IPS-18c (cell line): ENCODE results near the gene ZKSCAN1.

Source experiments
- H3K4me3 ChIP-seq: 2 replicates; pipeline ENCODE4 v1.7.0; 2013; ENCODE audit warnings: low read depth, mild to moderate bottlenecking, low read length, moderate library complexity; ENCODE audit not compliant: insufficient read depth
- H3K9me3 ChIP-seq: one replicate; pipeline ENCODE4 v1.6.1; 2013; ENCODE audit warnings: mild to moderate bottlenecking, low read length, moderate library complexity; ENCODE audit not compliant: control insufficient read depth, insufficient read depth

The ZKSCAN1 gene

GRCh38 chr7:100061518-100062193, 46.3 kb downstream of the ZKSCAN1 start:
- Histone ChIP-seq H3K4me3 (no peak overlapping the region), H3K9me3 (no peaks in the 10 kb centered on the region)

DNA sequence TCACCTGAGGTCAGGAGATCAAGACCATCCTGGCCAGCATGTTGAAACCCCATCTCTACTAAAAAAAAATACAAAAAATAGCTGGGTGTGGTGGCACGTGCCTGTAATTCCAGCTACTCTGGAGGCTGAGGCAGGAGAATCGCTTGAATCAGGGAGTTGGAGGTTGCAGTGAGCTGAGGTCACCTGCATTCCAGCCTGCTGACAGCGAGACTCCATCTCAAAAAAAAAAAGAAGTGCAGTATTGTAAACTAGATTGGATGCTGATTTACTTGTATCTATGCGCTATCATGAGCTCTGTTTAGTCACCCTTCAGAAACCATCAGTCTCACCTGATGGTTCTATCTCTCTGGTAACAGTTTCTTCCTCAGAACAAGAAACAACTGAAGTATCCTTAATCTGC, 48.0 kb downstream of the ZKSCAN1 start:
- Histone ChIP-seq H3K9me3 (no peaks in the 10 kb centered on the region), H3K4me3 (no peak overlapping the region)

DNA sequence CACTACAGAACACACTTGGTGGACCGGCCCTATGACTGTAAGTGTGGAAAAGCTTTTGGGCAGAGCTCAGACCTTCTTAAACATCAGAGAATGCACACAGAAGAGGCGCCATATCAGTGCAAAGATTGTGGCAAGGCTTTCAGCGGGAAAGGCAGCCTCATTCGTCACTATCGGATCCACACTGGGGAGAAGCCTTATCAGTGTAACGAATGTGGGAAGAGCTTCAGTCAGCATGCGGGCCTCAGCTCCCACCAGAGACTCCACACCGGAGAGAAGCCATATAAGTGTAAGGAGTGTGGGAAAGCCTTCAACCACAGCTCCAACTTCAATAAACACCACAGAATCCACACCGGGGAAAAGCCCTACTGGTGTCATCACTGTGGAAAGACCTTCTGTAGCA, 48.8 kb downstream of the ZKSCAN1 start:
- no peaks in the 10 kb centered on the region for H3K9me3 ChIP-seq
- no peak overlapping the region for H3K4me3 ChIP-seq

GRCh38 chr7:100065452-100066186, 50.2 kb downstream of the ZKSCAN1 start:
- no peak overlapping the region for H3K4me3 ChIP-seq
- peaks cover 11% of the 10 kb centered on the region for H3K9me3 ChIP-seq

- Histone ChIP-seq H3K9me3 (peaks cover 23% of the 10 kb centered on the region), H3K4me3 (no peak overlapping the region)
Observed at GRCh38 chr7:100066953-100067352, 51.6 kb downstream of the ZKSCAN1 start.

DNA sequence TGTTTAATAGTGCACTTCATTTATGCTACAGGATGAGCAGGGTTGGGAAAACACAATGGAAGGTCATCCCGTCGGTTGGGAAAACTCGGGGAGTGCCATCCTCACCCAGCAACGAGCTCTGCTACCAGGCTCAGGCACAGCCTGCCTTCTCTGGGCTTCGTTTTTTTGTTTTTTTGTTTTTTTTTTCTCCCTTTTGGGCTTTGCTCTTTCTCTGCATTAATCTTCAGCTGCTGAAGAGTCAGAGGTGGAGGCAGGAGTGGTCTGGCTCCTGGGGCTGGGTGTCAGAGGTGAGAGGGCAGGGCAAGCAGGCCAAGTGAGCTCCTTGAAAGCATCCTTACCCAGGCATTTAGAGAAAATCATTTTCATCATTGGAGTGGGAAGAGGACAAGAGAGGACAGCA, 54.6 kb downstream of the ZKSCAN1 start:
- peaks cover 47% of the 10 kb centered on the region for H3K9me3 ChIP-seq

GRCh38 chr7:100071018-100071723, 55.8 kb downstream of the ZKSCAN1 start:
- H3K4me3 ChIP-seq: no peak overlapping the region
- H3K9me3 ChIP-seq: peaks cover 49% of the 10 kb centered on the region

More for the DNA sequence above, 54.6 kb downstream of the ZKSCAN1 start:
- no peak overlapping the region for H3K4me3 ChIP-seq

- Histone ChIP-seq H3K9me3 (peaks cover 58% of the 10 kb centered on the region), H3K4me3 (no peak overlapping the region)
Observed at GRCh38 chr7:100072462-100072861, 57.1 kb downstream of the ZKSCAN1 start.

GRCh38 chr7:100074841-100075240, 59.4 kb downstream of the ZKSCAN1 start:
- Histone ChIP-seq H3K9me3 (peaks cover 55% of the 10 kb centered on the region), H3K4me3 (no peak overlapping the region)

DNA sequence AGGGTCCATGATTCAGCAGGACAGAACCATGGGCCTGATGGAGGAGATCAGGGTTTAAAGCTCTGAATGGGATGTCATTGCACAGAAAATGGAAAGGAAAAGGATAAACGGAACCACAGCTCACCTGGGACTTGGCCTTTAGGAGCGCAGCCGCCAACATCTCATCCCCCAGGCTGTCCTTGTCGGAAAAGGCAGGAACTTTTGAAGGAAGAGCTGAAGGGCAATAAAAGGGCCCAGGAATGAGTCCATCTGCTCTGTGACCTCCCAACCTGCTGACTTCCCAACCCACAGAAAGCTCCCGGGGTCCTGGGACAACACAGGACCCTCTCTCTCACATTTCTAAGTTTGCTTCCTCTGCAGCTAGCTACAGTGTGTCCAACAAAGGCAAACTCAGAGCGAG, 60.0 kb downstream of the ZKSCAN1 start:
- H3K4me3 ChIP-seq: no peak overlapping the region
- peaks cover 49% of the 10 kb centered on the region for H3K9me3 ChIP-seq

GRCh38 chr7:100077205-100077604, 61.8 kb downstream of the ZKSCAN1 start:
- Histone ChIP-seq H3K4me3 (no peak overlapping the region), H3K9me3 (peaks cover 32% of the 10 kb centered on the region)

DNA sequence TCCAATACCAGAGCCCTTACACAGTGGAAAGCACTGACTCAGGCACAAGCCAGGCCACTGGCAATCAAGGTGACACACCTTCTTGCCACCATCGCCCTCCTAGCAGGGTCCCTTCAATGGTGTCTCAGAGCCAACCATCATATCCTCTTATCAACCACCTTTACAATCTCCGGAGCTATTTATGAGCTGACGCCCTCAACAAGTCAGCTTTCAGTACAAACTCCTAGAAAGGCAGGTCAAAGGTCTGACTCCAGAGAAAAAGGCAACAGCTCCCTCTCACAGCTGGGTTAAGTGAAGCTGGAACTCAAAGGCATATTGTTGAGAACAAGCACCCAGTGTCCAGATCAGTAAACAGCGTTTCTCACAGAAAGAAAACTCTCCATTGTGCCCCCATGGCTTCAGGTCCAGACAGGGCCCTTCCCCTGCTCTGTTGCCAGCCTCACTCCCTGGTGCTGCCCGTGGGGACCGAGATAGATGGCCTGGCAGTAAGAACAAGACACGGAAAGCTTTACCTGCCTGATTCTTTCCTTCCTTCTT, 63.7 kb downstream of the ZKSCAN1 start:
- H3K9me3 ChIP-seq: peaks cover 18% of the 10 kb centered on the region
- H3K4me3 ChIP-seq: no peak overlapping the region

DNA sequence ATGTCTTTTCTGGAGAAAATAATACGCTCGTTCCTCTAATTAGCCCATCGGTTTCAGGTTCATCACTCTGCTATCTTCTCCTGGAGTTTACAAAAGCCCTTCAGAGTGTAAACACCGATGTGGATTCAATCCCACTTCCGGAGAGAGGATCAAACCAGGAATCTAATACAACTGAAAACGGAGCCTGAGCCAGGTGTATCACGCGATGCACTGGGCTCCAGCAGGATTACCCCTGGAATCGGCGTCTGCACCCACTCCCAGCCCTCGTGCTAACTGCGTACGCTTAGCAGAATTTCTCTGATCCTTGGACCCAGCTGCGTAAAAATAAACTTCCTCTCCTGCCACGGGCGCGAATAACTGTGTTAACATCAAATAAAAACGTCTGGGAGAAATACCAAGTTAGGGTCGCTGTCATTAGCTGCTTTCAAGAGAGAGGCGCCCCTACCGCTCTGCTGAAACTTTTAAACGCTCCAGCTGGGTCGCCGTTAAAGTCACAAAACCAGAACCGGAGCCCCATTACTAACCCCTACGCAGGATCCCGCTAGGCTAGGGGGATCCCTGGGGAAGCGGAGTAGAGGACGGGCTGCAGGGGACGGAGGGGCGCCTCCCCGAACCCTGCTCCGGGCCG, 65.6 kb downstream of the ZKSCAN1 start:
- H3K9me3 ChIP-seq: peaks cover 9% of the 10 kb centered on the region
- peak overlapping the region; percentile 98 for H3K4me3 ChIP-seq

DNA sequence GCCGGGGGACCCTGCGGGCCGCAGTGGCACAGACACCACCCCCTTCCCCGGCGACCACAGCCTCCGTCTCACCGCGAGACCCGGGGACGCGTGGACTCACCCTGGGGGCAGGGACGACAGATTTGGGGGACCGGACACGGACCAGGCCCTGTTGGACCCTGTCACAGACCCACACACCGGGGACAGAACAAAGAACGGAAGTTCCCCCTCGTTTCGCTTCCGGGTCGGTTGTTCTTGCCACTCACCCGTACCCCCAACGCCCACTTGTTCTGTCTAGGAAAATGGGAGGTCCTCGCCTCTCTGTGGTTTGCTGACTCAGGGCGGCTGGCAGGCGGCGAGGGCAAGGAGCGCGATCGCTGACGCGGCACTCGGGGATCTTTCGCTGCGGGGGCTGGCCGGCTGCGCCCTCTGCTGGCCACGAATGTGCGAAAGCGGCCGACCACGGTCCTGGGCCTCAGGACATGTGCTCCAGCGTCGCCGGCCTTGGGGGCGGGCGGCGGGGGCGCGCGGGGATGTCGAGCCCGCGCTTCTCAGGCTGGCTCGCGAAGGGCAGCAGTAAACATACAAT, 66.2 kb downstream of the ZKSCAN1 start, which contains the start of gene ZNF3:
TSS of gene ZNF3 (minus strand) at position 189 of the 568 bp plus-strand sequence. CDS start 4,366 bp downstream, outside the sequence.
- Histone ChIP-seq H3K4me3 (peak within 1 kb of the TSS; percentile 98), H3K9me3 (peaks cover 6% of the 10 kb centered on the region)

DNA sequence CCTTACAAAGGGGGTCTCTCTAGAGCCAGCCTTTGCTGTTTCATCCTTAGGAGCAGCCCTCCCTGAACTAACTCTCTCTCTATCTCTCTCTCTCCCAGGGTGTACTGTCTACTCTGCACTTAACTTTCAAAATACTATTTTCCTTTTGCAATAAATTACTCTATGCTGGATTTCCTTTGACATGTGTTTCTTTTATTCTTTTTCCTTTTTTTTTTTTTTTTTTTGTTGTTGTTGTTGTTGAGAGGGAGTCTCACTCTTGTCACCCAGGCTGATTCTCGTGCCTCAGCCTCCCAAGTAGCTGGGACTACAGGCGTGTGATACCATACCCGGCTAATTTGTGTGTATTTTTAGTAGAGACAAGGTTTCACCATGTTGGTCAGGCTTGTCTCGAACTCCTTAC, 67.6 kb downstream of the ZKSCAN1 start:
- Histone ChIP-seq H3K9me3 (no peaks in the 10 kb centered on the region), H3K4me3 (peak overlapping the region; percentile 98; the same call in 1 of the 2 replicates)

GRCh38 chr7:100085515-100085914, 70.1 kb downstream of the ZKSCAN1 start:
- Histone ChIP-seq H3K9me3 (no peaks in the 10 kb centered on the region), H3K4me3 (no peak overlapping the region)
